Activated CD8-positive, alpha-beta memory T cell treated with anti-CD3 and anti-CD28 coated beads, Interleukin-2, amount 50 U/mL, for 24 hours (primary cell): ENCODE data around the gene EIF4E1B.

Experiments used
- DNase-seq: peaks from one replicate; pipeline ENCODE4 v3.0.0-alpha.2; 2020; ENCODE audit errors: extremely low read depth

EIF4E1B gene

DNA sequence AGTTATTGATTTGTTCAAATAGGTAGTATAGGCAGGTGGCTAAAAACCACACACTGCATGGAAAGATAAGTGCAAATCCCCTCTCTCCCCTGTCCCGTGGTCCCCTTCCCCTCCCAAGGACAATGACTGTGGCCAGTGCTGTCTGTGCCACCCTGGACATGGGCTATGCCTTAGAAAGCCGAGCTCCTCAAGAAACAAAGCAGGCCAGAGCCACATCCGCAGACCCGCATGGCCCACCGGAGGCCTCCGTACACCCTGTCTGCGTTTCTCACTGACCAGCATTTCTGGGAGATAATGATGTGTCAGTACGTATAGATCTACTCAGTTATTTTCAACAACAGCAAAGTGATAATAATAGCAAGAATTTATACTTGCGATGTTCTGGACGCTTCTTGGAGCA is 33.1 kb downstream of the EIF4E1B start:
- DNase-seq: no peak

GRCh38 chr5:176664479-176664878 is 34.0 kb downstream of the EIF4E1B start:
- no peak for DNase-seq

DNA sequence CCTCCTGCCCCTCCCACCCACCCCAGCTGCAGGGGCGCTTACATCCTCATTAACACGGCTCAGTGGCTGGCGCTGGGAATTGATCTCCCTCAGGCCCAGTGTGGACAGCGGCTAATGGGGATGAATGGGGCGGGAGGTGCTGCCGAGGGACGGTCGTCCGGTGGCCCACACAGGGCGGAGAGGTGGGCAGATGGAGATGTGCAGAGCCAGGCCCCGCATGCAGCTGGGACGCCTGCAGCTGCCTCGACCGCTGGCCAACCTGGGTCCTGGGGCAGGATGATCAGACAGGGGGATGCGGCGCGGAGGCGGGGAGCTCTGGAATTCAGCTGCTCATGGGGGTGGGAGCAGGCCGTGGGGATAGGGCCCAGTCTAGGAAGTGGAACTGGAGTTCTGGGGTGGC is 34.4 kb downstream of the EIF4E1B start:
- no peak for DNase-seq

DNA sequence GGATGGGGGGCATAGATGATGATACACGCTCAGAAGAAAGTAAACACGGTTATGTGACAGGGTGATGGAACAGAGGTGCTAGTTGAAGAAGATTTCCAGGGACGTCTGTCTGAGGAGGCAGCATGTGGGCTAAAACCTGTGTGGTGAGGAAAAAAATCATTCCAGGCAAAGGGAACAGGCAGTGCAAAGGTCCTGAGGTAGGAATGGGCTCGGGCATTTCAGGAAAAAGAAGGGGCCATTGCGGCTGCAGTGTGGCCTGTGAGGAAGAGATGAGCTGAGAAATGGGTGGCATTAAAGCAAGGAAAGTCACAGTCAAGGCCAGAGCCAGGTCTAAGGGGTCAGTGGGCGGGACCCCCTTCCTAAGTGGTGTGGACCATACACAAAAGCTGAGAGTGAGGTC is 35.0 kb downstream of the EIF4E1B start:
- DNase-seq: no peak

- no peak for DNase-seq
Measured at GRCh38 chr5:176667637-176668036, 37.2 kb downstream of the EIF4E1B start.

DNA sequence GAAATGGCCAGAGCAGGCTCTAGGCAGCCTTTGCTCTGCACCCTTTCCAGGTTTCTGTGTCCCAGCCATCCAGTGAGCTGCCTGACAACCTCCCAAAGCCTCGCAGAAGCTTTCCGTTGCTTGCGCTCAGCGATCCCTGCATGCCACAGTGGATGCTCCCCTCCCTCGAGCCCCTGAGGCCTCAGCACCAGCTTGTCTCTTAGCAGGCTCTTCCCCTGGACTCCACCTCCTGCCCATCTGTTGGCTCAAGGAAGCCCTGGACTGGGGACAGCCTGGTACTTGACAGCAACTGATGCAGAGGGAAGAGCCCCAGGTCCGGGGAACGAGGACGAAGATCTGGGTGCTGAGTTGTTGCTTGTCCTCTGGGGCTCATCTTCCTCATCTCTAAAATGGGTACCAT is 40.0 kb downstream of the EIF4E1B start:
- DNase-seq: no peak

DNA sequence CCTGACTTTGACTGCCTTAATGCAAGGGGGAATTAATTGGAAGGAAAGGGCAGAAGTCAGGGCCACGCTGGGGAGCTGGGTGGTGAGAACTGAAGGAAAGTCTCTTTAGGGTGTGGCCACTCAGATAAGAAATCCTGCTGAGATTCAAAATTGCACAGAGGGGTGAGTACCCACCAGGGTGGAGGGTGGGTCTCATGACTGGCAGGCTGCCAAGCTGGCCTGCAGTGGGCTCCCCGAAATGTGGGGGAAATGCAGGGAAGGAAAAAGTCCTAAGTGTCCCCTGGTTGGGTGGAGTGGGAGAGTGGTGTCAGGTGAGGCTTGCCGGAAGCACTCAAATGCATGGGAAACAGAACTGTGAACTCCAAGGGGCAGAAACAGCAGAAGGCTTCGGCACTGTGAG is 40.9 kb downstream of the EIF4E1B start:
- DNase-seq: no peak

GRCh38 chr5:176671890-176672747 is 41.6 kb downstream of the EIF4E1B start:
- DNase-seq: no peak

- no peak for DNase-seq
Measured at GRCh38 chr5:176673651-176674583, 43.4 kb downstream of the EIF4E1B start.

DNA sequence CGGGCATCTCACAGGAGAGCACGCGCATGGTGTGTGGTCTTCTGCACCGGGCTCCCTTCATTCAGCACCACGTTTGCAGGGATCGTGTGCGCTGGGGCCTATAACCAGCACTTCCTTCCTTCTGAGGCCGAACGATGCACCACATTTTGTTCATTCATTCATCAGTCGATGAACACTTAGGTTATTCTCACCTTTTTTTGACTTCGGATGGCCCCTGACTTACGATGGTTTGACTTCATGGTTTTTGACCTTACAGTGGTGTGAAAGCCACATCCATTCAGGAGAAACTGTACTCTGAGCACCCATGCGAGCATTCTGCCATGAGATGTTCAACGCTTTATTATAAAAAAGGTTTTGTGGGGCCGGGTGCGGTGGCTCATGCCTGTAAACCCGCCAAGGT is 44.3 kb downstream of the EIF4E1B start:
- DNase-seq: no peak

DNA sequence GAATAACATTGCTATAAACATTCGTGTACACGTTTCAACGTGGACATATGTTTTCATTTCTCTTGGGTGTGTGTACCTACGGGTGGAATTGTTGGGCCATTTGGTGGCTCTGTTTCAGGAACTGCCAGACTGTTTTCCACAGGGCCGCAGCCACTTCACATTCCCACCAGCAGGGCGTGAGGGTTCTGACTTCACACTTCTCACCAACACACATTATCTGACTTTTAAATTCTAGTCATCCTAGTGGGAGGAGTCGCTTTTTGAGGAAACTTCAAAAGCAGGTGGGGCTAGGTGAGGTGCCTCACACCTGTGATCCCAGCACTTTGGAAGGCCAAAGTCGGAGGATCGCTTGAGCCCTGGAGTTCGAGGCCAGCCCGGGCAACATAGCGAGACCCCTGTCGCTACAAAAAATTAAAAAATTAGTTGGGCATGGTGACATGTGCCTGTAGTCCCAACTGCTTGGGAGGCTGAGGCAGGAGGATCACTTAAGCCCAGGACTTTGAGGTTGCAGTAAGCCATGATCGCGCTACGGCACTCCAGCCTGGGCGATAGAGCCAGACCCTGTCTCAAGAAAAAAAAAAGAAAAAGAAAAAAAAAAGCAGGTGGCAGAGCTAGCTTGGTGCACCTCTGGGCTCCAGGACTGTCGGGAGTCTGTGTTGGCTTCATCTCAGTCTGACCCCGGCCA is 45.3 kb downstream of the EIF4E1B start:
- DNase-seq: no peak

- DNase-seq: no peak
Measured at GRCh38 chr5:176676361-176676824, 45.9 kb downstream of the EIF4E1B start.

DNA sequence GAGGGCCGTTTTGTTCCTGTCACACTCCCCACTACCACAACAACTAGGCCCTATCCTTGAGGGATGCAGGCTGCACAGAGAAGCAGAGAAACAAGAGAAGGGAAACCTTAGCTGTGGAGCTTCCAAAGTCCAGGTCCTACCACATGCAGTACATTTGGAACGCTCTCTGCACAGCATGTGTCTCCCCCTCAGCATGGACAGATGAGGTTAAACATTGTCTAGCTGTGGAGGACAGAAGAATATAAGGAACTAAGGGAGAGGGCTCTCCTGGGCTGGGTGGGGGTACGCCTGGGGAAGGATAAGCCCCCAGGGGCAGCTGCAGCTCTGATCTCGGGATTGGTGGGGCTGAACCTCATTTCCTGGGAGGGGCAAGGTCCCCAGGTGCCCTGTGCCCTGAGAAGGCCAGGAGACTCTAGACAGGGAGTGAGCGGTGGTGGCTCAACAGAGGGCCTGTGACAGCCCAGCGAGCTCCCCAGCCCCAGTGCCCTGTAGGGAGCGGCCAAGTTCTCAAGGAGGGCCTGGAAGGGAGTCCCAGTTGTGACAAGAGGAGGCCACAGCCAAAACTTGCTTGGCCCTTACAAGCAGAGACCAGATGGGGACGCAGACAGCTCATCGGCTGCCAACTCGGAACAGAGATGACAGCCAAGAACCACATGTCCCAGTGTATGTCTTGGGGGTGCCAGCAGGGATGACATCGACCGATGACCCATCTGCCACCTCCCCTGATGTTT is 46.9 kb downstream of the EIF4E1B start:
- DNase-seq: no peak

- no peak for DNase-seq
Measured at GRCh38 chr5:176678584-176678983, 48.1 kb downstream of the EIF4E1B start.

DNA sequence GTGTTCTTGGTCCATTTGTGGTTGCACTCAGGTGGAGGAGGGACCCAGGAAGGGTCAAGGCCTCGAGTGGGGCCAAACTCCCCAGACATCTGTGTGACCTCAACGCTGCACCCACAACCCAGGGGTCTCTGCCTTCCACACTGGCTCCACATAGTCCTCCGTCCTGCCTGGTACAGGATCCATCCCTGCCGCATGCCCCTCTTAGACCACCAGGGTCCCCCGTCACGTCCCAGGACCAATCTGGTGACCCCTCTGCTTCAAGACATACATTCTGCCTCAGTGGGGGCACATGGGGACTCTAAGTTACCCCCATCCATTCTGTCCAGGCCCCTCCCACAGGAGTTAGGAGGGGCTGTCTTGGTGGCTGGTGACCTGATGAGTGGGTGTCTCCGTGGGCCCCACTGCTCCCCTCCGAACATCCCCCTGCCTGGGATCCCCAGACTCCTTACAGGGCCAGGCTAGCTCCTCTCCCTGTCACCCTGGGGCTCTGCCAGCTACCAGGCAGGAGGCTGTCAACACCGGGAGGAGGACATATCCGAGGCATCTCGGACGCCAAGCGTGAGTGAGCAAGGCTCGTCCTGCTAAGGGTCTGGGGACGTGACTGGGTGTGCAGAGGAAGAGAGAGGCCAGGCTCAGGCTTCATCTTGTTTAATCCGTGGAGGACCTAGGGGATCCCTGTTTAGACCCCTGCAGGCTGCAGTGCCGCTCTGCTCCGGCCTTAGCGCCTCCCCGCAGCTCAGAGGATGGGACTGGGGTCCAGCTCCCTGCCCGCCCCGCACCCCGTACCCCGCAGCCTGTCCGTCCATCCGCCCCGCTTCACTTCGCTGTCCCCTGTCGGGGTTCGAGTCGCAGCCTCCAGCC is 49.1 kb downstream of the EIF4E1B start:
- no peak for DNase-seq

GRCh38 chr5:176680226-176680563 is 49.7 kb downstream of the EIF4E1B start:
- DNase-seq: no peak

- DNase-seq: no peak
Measured at GRCh38 chr5:176682016-176682531, 51.6 kb downstream of the EIF4E1B start.

DNA sequence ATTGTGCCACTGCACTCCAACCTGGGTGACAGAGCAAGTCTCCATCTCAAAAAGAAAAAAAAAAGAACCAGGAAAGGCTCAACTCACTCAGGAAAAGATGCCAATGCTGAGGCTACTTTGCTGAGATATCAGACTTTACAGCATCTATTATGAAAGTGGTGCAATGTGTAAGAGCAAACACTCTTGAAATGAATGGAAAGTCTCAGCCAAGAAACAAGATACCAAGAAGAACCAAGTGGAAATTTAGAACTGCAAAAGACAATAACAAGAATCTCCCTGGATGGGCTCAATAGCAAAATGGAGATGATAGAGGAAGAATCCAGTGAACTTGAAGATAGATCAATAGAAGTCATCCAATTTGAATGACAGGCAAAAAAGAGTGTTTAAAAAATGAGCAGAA is 54.5 kb downstream of the EIF4E1B start:
- no peak for DNase-seq

DNA sequence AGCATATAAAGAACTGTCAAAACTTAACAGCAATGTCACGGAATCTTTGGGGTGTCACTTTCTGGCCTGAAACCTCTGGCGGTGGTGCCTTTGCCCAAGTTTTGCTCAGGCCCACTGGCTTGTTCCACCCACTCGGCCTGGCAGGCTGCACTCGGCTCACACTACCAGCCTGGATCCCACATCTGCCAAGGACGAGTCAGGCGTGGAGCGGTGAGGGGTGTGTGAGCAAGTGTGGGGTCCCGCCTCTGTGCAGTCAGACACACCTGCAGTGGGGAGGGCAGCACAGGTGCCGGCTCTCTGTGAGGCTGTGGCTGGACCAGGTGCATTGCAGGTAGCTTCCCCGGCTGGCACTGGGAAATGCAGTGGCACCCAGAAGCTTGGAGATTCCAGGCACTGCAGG is 56.8 kb downstream of the EIF4E1B start:
- DNase-seq: no peak

GRCh38 chr5:176687881-176688280 is 57.4 kb downstream of the EIF4E1B start:
- DNase-seq: no peak
